Mammary epithelial cell (primary cell): Measurements from ENCODE around the gene WNT2B.

Experiments
- CTCF ChIP-seq, 2 donors: IDR thresholded peaks in 1 of 2; conservative IDR thresholded peaks in 1 of 2; 2 replicates each; pipeline ENCODE4 v1.5.1; 2011 to 2012; ENCODE audit warnings: inconsistent platforms in 2 of 2, low read length in 2 of 2, mild to moderate bottlenecking in 2 of 2, control low read depth in 1 of 2, low read depth in 1 of 2; ENCODE audit not compliant: insufficient read depth in 1 of 2; ENCODE audit errors: extremely low read depth in 1 of 2
- EZH2 ChIP-seq: IDR thresholded peaks from 2 replicates; pipeline ENCODE4 v1.6.1; 2012; ENCODE audit warnings: low read length, inconsistent platforms, borderline replicate concordance

- TF ChIP-seq CTCF (conservative IDR thresholded peaks at IDR 0.05 in 1 of 2, IDR thresholded peaks at IDR 0.05 in 1 of 2; ENCODE audit: extremely low read depth in 1 of 2, insufficient read depth in 1 of 2, low read depth in 1 of 2, low read length in 2 of 2) (no peak), EZH2 (no peak)
Observed at GRCh38 chr1:112565800-112566199, 57.0 kb downstream of the WNT2B start.
